Prostate gland (tissue), 2 donors: ENCODE measurements around the gene STX16. TPM values are rescaled to one million over a fixed set of nuclear protein-coding genes. Genes with fewer than 3 reads are reported as not detected.

Experiments
- DNase-seq: peaks from one replicate; pipeline ENCODE4 v3.0.0-alpha.2; 2019; ENCODE audit warnings: low spot score
- H3K27ac ChIP-seq, 2 donors: fragments of 200-600 bp; sonication (generic); 2 replicates each; pipeline ENCODE4 v1.5.1; 2017 to 2019
- H3K27me3 ChIP-seq: fragments of 200-600 bp; sonication (generic); replicated peaks from 2 replicates; pipeline ENCODE4 v1.5.1; 2019; ENCODE audit not compliant: insufficient read depth
- H3K36me3 ChIP-seq, 2 donors: fragments of 200-600 bp; sonication (generic); 1 replicate in 1 of 2; 2 replicates in 1 of 2; pipeline versions ENCODE4 v1.5.1 to v1.8.1; 2017 to 2019
- H3K4me1 ChIP-seq: fragments of 200-600 bp; sonication (generic); replicated peaks from 2 replicates; pipeline ENCODE4 v1.5.1; 2019
- H3K4me3 ChIP-seq, 2 donors: fragments of 200-600 bp; sonication (generic); 2 replicates each; pipeline ENCODE4 v1.5.1; 2017 to 2019
- H3K9me3 ChIP-seq: fragments of 200-600 bp; sonication (generic); 2 replicates; pipeline ENCODE4 v1.5.1; 2017
- POLR2A ChIP-seq: fragments of 450-650 bp; IDR thresholded peaks from one replicate; pipeline ENCODE4 v1.6.1; 2016; ENCODE audit warnings: antibody characterized with exemption, mild to moderate bottlenecking
- POLR2AphosphoS5 ChIP-seq: sonication (generic); formaldehyde crosslinking; IDR thresholded peaks from one replicate; pipeline ENCODE4 v1.6.1; 2017; ENCODE audit warnings: antibody characterized with exemption
- WGBS: methylation state at CpG from one replicate; pipeline ENCODE4 v1.1.5; 2018; 5-methylcytosine and 5-hydroxymethylcytosine counted together
- intact Hi-C: fragments of 100-400 bp; cut with DNase I; formaldehyde crosslinking; loops from one replicate; pipeline ENCODE4 v1.14.2; 2022
- total RNA-seq, 2 donors: library from RNA; depleted of rRNA; stranded (reverse); fragments of >200 nt; gene quantifications; one replicate each; pipeline ENCODE4 v1.1.0, GENCODE V29; 2016
- TF ChIP-seq, protein P1 (sequence below), 4 experiments: fragments of 200-600 bp in 2 of 4; fragments of 450-650 bp in 2 of 4; sonication (generic) in 2 of 4; IDR thresholded peaks; 1 replicate in 3 of 4; 2 replicates in 1 of 4; pipeline ENCODE4 v1.5.1; 2016 to 2019; ENCODE audit warnings: antibody characterized with exemption in 4 of 4, mild to moderate bottlenecking in 2 of 4, moderate library complexity in 2 of 4

Gene STX16
- total RNA-seq, 2 donors from 2014 or later: 34.3 to 115 TPM

DNA sequence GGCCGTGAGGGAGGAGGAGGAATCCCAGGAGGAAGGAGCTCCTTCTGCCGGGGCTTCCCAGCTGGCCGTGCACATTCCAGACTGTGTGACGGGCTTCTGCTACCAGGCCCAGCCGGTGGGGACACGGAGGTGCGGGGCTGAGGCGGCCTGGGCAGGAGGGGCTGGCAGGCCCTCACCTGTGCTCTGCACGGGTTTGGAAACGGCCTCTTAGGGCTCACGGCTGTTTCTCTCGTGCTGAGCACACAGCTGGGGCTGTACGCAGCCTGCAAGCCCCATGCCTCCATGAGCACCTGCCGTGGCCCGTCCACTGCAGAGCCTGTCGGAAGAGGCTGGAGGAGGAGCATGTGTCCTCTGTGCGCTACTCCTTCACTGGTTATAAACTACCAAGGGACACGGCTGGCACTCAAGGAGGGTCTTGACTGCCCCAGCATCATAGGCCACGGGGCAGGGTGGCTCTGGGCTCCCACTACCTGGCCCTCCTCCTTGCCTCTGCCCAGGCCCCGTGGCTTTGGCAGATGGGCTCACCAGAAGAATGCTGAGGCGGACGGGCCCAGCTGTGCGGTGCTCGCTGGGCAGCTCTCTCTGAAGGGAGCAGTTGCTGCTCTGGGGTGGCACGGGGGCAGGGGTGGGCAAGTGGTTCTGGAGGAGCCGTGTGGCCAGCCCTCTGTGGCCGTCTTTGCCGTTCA lies 57.3 kb downstream of the STX16 start:
- H3K4me3 ChIP-seq: no peak overlapping the region
- H3K27me3 ChIP-seq: no peaks in the 10 kb centered on the region
- no peaks in the 10 kb centered on the region for H3K36me3 ChIP-seq
- H3K4me1 ChIP-seq: no peaks in the 10 kb centered on the region
- intact Hi-C loops: no loop called here
- H3K9me3 ChIP-seq: no peaks in the 10 kb centered on the region
- WGBS: 84% methylated on average over 18 of the region's 28 CpGs
- TF ChIP-seq, protein P1, sequence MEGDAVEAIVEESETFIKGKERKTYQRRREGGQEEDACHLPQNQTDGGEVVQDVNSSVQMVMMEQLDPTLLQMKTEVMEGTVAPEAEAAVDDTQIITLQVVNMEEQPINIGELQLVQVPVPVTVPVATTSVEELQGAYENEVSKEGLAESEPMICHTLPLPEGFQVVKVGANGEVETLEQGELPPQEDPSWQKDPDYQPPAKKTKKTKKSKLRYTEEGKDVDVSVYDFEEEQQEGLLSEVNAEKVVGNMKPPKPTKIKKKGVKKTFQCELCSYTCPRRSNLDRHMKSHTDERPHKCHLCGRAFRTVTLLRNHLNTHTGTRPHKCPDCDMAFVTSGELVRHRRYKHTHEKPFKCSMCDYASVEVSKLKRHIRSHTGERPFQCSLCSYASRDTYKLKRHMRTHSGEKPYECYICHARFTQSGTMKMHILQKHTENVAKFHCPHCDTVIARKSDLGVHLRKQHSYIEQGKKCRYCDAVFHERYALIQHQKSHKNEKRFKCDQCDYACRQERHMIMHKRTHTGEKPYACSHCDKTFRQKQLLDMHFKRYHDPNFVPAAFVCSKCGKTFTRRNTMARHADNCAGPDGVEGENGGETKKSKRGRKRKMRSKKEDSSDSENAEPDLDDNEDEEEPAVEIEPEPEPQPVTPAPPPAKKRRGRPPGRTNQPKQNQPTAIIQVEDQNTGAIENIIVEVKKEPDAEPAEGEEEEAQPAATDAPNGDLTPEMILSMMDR (IDR thresholded peaks at IDR 0.05): no peak
- TF ChIP-seq POLR2AphosphoS5 (no peak), POLR2A (no peak)
- H3K27ac ChIP-seq: no peak overlapping the region
- peak; percentile 2 for DNase-seq

DNA sequence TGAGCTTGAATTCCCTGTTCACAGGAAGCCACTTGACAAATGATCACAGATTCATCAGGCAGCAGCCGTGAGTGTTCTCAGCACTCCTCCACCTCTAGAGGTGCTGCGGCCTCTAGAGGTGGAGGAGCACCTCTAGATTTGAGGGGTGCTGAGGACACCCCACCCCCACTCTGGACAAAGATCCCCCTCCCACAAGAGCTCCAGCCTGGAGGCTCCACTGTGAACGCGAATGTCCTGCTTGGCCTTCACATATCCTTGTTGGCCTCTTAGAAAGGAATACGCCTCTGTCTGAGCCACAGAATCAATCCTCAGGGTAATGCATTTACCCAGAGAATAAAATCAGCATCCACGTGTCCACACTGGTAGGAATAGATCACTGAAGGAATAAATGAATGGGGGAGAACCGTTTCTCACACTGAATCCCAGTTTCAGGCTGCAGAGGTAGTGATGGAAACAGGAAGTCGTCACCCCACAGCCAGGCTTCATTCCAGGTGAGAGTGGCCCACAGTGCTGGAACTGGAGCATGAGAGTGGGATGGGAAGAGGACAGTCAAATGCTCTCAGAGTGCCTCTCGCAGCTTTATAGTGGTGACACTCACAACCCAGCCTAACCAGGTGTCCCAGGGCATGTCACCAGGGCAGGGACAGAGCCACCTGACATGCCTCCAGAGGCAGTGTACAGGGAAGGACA lies 58.1 kb downstream of the STX16 start:
- Histone ChIP-seq H3K36me3 (no peaks in the 10 kb centered on the region), H3K9me3 (no peaks in the 10 kb centered on the region), H3K27ac (no peak overlapping the region), H3K4me1 (no peaks in the 10 kb centered on the region), H3K4me3 (no peak overlapping the region), H3K27me3 (no peaks in the 10 kb centered on the region)
- 84% methylated on average over 9 of the region's 9 CpGs for WGBS
- no peak for DNase-seq
- intact Hi-C loops: no loop called here
- TF ChIP-seq, protein P1 (IDR thresholded peaks at IDR 0.05): no peak
- TF ChIP-seq POLR2AphosphoS5 (no peak), POLR2A (no peak)

DNA sequence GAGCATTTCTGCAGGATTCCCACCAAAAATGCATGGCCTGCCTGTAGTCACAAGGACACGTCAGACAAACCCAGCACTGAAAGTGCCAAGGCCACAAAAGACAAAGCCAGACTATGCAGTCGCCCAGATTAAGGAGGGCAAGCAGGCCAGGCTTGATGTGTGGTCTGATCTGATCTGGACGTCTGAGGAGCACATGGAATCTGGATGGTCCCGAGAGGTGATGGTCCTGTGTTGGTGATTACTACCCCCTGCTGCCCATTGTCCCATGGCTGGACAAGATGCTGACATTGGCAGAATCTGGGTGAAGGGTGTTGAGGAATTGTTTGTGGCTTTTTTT lies 58.6 kb downstream of the STX16 start:
- no peaks in the 10 kb centered on the region for H3K36me3 ChIP-seq
- H3K4me3 ChIP-seq: no peak overlapping the region
- 74% methylated on average over 4 of the region's 4 CpGs for WGBS
- no peaks in the 10 kb centered on the region for H3K4me1 ChIP-seq
- no peaks in the 10 kb centered on the region for H3K27me3 ChIP-seq
- DNase-seq: peak; percentile 3
- intact Hi-C loops: no loop called here
- no peaks in the 10 kb centered on the region for H3K9me3 ChIP-seq
- H3K27ac ChIP-seq: no peak overlapping the region
- TF ChIP-seq POLR2A (no peak), POLR2AphosphoS5 (no peak)
- TF ChIP-seq, protein P1 (IDR thresholded peaks at IDR 0.05): no peak

DNA sequence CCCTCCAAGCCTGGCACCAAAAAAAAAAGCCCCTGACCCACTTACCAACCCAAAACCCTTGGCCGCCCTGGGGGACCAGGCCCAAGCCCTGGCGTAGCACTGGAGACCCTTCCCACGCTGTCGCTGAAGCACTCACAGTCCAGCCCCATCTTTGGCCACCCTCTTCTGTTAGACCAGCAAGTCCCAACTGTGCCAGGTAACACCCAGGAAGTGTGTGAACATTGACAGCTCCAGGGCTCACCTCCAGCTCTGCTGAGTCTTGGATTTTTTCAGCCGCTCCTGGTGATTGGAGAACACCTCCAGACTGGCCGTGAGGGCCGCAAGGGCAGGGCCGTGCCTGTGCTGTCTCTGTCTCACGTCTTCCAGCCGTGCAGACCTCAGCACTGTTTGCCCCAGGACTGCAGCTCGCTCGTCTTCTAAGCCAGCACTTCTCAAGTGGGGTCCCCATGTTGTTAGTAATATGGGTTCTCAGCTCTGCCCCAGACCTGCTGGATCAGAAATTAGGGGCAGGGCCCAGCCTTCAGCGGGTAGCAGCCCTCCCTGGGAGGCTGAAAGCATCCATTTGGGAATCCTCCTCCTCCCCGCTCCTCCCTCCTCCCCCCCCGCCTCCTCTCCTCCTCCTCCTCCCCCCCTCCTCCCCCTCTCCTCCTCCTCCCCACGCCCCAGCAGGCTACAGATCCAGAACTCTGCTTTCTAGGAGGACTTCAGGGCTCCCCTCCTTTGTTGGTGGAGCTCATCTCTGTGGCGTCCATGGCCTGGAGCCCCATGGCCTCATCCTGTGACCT lies 59.6 kb downstream of the STX16 start:
- H3K9me3 ChIP-seq: no peaks in the 10 kb centered on the region
- DNase-seq: peak; percentile 3
- H3K4me1 ChIP-seq: no peaks in the 10 kb centered on the region
- no peak overlapping the region for H3K27ac ChIP-seq
- TF ChIP-seq, protein P1 (IDR thresholded peaks at IDR 0.05): no peak
- TF ChIP-seq POLR2A (no peak), POLR2AphosphoS5 (no peak)
- intact Hi-C loops: no loop called here
- H3K4me3 ChIP-seq: no peak overlapping the region
- 87% methylated on average over 17 of the region's 17 CpGs for WGBS
- no peaks in the 10 kb centered on the region for H3K36me3 ChIP-seq
- H3K27me3 ChIP-seq: no peaks in the 10 kb centered on the region
